ENCODE data around the gene SPATA6L.

SPATA6L gene, protein sequence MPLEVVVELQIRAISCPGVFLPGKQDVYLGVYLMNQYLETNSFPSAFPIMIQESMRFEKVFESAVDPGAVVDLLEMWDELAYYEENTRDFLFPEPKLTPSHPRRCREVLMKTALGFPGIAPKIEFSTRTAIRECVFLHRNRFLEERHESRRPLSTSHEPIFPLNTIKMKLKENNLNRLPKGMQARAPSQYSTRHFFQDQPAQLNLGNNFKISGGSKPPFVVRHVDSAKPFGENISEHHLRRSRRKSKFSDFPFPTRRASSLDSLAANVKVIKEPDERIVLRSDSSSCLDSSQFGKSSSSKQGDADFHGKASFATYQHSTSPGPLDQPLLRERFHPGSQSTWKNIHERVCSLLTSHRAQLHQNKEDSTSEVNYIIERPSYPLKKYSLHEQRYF

DNA sequence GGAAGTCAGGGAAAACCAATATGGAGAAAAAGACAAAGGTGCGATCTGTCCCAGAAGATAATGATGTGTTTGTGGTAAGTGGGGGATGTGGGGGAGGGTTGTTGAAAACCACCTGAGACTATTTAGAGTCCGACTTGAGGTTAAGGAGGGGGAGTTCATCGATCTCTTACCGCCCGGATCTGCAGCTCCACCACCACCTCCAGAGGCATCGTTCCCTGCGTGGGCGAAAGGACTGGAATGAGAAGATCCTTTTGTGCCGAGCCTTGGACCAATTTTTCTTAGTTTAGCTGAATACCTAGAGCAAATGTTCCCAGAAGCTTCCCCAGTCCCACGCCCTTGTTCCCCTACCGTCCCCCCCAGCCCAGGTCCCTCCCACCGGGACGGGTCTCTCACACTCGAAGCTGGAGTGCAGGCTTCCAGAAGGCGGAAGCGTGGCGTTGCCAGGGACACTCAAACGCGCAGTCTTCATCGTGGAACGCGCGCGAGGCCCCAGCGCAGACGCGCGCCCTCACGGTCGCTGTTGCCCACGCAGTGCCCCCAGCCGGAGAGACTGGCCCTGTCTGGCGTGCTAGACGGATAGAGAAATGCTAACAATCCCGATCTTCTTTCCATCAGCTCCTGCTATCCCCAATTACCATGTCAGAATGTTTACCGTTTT lies at the start of gene SPATA6L:
Gene SPATA6L, minus strand, starts transcription at position 439 of the 658 bp plus-strand sequence. Its CDS starts 230 bp downstream, at position 209.
- DNase-seq (ENCODE audit: low read depth in 2 of 2), result no peak

DNA sequence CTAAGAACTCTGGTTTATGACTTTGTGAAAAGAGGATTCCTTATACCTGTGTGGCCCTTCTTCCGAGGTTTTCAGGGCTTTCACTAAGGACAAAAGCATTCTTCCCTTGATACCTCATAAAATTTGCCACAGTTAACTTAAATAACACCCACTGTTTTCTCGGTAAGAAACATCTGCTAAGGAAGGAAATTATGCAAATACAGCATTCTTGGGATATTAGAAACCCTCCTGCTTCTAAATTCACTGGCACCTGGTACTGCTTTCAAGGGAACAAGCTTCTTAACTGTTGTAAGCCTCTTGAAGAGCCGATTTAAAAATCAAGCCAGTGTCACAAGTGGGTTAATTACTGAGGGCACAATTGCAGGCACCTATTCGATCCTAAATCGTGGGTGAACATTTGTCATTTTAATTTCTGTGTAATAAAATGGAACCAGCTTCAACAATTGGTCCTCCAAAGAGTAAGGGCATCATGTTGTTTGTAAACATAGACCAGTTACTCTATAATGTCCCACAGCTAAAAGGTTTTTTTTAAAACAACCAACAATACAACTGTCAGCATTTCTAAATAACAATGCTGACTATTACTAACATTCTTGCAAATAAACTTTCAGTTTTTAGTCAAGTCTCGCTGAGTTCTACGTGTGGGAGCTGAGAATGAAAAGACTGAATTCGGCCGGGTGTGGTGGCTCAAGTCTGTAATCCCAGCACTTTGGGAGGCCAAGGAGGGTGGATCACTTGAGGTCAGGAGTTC lies 48.2 kb upstream of the SPATA6L start:
- no peak for DNase-seq (ENCODE audit: low read depth in 2 of 2)

DNA sequence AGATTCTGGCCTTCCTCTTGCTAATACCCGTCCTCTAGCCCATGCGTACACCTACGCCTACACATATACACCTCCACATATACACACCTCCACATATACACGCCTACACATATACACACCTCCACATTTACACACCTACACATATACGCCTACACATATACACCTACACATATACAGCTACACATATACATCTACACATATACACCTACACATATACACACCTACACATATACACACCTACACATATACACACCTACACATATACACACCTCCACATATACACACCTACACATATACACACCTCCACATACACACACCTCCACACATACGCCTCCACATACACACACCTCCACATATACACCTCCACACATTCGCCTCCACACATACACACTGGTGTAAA lies 47.6 kb upstream of the SPATA6L start:
- no peak for DNase-seq (ENCODE audit: low read depth in 2 of 2)

DNA sequence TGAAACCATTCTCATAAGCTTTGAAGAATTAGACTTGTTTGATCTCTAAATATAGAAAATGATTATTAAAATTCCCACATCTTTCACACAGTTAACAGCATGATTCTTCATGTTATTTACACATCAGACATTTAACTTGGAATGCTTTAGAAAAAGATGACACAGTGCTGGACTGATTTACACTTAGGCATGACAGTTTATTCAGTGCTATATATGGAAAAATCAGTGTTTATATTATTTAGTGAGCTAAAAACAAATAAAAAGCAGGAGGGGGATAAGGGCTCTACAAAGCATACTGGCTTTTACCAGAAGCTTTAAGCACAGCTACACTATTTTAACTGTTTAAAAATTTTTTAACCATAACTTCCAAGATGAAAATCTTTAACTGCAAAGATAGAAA lies 43.1 kb upstream of the SPATA6L start:
- DNase-seq (ENCODE audit: low read depth in 2 of 2), result no peak

DNA sequence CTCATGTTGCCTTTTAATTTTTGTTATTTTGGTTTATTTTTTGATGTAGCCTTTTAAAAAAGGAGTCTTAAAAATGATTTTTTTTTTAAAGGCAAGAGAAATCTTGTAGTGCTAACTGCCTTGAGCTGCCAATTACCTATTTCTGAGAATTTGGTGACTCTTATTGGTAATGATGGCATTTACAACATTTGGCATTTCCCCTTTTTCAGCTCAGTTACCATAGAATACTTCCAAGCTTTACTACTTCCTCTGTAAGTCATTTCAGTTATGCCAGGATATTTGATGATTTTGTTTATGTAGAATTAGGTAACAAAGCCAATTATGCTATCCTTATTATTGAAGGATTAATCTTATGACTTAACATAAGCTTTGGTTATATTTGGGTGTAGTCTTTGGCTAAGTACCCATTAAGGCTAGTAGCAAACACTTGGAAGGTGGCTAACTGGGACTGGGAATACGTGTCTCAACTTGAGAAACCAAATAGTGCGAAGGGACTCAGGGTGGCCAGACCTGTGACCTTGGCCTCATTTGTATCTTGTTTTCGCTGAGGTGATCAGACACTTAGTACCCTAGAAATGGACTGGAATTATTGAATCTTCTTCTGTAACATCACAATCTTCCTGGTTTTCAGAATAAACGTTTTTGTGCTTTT lies 40.8 kb upstream of the SPATA6L start:
- no peak for DNase-seq (ENCODE audit: low read depth in 2 of 2)

DNA sequence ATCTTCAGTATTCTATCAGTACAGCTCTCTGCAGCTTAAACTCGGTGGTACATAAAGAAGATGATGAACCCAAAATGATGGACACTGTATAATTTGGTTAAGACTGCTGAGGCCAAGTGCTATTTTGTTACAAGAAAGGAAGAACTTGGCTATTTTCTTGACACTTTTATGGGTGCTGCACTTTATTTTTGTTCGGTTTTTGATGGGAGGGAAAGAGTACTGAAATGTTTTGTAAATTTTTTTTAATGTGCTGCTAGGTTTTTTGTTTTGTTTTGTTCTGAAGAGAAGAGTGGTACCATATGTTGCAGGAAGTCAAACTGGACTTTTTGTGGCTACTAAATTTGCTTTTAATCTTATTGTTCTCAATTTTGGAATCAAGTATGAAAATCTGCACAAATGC lies 39.7 kb upstream of the SPATA6L start:
- no peak for DNase-seq (ENCODE audit: low read depth in 2 of 2)

DNA sequence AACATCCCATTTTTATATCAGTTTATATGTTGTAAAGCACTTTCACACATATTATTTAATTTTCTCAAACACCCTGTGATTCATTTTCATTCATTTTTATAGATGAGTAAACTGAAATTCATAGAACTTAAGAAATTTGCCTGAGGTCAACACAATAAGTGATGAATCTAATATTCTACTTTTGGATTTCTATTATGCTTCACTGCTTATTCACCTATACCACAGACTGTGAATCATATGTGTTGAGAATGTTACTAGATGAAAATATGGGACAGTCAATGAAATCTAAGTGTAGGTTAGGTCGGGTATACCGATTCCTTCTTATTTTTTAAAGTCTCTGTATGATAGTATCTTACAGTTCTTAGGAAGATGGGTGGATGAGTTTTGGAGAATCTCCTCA lies 37.8 kb upstream of the SPATA6L start:
- no peak for DNase-seq (ENCODE audit: low read depth in 2 of 2)

DNA sequence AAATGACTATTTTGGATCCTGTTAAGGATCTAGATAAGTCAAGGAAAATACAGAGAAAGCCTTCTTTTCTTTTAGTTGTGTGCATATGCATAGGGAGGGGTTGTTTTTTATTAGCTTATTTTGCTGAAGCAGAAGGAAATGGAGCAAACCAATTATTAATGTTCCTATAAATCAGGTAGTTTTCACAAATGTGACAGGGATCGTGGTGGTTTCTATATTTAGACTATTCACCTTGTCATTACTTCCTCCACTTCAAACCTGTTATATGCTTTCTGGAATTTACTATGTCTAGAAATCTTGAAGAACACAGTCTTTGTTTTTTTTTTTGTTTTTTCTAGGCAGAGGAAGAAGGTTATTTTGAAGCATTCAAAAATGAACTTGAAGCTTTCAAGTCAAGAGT lies 35.2 kb upstream of the SPATA6L start:
- DNase-seq (ENCODE audit: low read depth in 2 of 2), result no peak

DNA sequence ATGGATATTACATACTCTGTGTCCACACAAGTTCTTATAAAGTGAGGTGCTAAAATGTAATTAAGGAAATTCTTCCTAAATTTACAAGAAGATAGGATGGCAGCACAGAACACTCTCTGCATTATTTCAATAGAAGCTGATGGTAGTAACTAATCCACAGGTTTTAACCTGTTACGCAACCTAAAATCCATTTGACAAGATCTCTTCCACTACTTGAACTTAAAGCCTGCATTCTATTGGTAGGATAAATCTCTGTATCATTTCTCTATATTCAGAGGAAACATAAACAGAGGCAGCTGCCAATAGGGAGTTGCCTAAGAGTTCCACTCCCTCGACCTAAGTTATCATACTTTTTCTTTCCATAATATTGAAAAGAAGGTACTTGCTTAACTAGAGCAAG lies 34.7 kb upstream of the SPATA6L start:
- DNase-seq (ENCODE audit: low read depth in 2 of 2), result no peak

DNA sequence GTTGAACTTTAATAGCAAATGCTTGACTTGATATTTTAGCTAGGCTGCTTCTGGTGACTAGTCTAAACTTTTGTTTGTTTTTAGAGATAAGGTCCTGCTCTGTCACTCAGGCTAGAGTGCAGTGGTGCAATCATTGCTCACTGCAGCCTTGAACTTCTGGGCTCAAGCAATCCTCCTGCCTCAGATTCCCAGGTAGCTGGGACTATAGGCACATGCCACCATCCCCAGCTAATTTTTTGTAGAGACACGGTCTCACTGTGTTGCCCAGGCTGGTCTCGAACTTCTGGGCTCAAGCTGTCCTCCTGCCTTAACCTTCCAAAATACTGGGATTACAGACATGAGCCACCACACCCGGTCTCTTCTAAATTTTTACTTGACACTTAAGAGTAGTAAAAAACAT lies 33.8 kb upstream of the SPATA6L start:
- no peak for DNase-seq (ENCODE audit: low read depth in 2 of 2)

DNA sequence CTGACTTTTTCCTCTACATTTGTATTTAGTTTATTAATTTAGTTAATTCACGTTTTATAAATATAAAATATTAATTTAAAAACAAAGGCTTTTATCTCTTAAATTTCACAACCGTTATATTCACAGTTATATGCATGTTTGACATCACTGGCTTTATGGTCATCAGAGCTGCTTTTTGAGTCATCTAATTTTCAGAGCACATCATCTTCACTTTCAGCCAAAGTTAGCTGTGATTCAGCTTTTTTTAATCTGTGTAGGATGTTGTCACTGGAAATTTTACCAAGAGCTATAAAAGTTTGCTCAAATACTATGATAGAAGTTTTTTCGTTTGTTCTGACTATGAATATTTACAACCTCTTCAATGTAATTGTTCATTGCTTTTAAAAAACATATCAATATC lies 25.5 kb upstream of the SPATA6L start:
- no peak for DNase-seq (ENCODE audit: low read depth in 2 of 2)

DNA sequence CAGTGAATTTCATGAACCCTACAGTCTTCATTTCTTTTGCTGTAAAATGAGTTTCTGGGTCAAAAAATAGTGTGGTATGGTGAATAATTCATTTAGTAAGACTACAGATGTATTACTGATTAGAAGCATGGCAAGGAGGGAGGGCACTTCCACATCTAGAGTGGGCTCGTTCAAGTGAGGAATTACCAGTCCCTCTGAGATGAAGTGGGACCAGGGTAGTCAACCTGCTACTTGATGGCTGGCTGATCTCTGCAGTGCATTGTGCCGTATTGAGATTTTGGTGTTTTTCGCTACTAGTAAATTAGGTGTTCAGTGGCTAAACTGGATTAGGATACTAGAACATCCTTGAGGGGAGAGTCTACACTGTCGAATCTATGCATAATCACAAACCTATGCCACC lies 23.9 kb upstream of the SPATA6L start:
- no peak for DNase-seq (ENCODE audit: low read depth in 2 of 2)

DNA sequence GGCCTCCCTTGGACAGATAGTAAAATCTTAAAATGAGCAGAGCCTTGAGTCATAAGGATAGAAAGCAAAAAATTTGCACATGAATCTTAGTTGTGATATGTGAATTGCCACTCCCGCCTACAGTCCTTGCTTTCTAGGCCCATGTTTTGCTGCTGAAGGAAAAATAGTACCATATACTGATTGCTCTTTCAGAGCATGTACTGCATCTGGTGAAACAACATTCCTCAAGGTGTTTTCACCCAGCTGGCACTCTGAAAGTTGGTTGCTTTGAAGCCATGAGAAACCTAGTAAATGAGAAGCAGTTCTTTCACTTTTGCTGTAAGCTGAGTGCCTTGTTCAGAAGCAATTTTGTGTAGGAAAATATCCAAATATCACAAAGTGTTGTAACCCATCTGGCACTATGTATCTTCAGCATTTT lies 23.4 kb upstream of the SPATA6L start:
- no peak for DNase-seq (ENCODE audit: low read depth in 2 of 2)

DNA sequence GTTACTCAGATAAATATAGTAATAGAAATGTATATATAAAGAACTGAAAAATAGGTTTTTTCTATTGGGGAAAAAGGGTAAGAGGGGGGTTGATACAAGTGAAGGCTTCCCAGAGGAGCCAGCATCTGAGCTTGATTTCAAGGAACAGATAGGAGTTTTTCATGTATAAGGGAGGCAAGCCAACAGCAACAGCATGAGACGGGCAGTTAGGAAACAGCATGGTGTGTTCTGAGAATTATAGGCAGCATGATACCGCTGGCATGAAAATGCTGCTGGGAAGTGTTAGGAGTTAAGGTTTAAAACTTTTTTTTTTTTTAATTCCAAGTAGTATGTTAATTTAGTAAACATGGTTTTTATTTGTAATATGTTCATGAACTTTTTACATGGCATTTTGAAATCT lies 22.7 kb upstream of the SPATA6L start:
- no peak for DNase-seq (ENCODE audit: low read depth in 2 of 2)

DNA sequence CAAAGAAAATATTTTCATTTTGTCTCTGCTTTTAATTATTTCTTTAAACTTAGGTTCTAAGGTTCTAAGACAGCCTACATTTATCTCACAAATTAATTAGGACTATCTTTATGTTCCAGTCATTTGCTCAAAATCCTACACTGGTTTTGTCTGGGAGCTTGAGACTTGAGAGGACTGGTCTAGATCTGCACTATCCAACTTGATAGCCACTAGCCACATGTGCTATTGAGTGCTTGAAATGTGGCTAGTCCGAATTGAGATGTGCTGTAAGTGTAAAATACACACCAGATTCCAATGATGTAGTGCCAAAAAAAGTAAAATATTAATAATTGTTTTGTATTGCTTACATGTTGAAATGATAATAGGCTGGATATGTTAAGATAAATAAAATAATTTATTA lies 20.3 kb upstream of the SPATA6L start:
- DNase-seq (ENCODE audit: low read depth in 2 of 2), result no peak

DNA sequence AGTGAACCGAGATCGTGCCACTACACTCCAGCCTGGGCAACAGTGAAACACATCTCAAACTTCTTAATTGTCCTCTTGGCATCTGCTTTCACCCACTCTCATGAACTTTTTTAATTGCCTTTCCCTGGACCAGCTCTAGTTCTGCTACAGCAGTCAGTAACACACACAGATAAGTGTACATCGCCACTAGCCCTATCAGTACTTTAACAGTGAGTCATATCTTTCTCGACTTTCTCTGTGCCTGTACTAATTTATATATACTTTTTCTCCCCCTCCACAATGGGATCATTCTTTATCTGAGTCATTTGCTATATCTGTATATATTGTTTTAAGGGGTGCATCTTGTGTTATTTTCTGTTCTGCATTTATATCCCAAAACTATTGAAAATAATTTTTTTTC lies 19.8 kb upstream of the SPATA6L start:
- DNase-seq (ENCODE audit: low read depth in 2 of 2), result no peak

DNA sequence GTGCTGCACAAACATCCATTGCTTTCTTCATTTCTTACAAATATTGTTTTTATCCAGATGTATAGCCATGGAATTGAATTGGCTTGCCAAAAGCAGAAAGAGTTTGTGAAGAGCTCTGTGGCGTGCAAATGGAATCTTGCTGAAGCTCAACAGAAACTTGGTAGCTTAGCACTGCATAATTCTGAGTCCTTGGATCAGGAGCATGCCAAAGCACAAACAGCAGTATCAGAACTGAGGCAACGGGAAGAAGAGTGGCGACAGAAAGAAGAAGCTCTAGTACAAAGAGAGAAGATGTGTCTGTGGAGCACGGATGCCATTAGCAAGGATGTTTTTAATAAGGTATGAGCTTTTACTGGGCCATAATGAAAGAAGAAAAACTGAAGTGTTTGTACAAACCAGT lies 18.5 kb upstream of the SPATA6L start:
- DNase-seq (ENCODE audit: low read depth in 2 of 2), result no peak

DNA sequence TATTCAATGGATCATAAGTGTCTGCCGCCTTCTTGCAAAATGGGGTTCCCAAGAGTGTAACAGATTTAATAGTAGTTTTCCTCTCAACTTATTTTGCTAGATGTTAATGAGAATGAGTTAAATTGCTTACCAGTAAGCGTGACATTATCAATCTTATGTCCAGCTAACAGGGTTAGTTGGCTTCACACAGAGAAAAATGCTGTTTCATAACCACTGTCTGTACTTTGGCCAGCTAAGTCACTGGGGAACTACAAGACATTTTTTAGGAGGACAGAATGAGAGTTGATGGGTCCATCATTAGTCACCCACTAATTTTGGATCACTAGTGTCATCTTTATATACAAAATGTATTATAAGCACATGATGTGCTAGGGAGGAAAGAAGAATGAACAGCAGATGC lies 14.5 kb upstream of the SPATA6L start:
- DNase-seq (ENCODE audit: low read depth in 2 of 2), result no peak

DNA sequence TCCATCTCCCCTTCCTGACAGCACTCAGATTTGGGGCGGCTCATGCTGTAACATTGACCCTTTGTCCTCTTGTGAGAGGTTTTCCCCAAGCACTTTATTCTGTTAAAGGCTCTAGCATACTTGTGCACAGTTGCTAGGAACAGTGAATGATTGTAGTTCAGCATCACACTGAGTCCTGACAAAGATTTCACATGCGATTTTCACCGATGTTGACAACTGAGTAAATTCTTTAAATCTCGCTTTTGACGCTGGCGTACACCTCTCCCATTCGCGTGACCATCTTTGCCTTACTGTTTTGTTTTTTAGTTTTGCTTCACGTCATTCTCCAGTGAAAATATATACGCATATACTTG lies 13.9 kb upstream of the SPATA6L start:
- DNase-seq (ENCODE audit: low read depth in 2 of 2), result no peak

DNA sequence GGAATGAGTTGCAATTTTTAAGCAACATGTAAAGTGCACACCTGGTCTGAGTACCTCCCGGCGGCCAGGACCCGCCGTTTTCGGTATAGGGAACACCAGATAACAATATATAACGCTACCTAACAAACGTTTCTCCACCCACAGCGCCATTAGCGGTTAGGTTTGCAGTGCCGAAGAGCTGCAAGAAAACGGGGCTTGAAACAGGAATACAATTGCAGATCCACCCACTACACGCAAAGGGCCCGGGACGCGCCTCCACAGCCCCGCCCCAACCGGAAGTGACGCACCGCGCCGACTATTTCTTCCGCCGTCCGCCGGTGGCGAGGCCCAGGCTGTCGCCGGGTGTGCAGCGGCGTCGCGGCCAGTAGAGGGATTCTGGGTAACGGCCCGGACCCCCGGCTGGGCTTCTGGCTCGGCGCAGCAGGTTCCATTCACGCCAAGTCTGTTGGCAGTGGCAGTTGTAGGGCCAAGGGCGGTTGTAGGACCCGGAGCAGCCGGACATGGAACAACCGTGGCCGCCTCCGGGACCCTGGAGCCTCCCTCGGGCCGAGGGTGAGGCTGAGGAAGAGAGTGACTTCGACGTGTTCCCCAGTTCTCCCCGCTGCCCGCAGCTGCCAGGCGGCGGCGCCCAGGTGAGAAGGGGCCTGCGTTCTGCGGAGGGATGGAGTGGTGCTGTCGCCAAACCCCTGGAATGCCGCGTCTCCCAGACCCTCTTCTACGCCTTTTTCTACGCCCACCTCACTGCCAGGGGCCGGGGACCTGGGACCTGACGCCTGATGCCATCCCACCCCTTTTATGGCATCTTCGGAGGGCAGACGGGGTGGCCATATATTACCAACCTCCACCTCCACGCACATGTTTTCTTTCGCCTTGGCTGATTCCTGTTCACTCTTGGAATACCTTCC lies 13.2 kb upstream of the SPATA6L start, which contains the start of gene CDC37L1:
Gene CDC37L1, plus strand, starts transcription at position 302 of the 905 bp plus-strand sequence. Its CDS starts 199 bp downstream, at position 501.
- DNase-seq (ENCODE audit: low read depth in 2 of 2), result peak; percentile 98 to 99

DNA sequence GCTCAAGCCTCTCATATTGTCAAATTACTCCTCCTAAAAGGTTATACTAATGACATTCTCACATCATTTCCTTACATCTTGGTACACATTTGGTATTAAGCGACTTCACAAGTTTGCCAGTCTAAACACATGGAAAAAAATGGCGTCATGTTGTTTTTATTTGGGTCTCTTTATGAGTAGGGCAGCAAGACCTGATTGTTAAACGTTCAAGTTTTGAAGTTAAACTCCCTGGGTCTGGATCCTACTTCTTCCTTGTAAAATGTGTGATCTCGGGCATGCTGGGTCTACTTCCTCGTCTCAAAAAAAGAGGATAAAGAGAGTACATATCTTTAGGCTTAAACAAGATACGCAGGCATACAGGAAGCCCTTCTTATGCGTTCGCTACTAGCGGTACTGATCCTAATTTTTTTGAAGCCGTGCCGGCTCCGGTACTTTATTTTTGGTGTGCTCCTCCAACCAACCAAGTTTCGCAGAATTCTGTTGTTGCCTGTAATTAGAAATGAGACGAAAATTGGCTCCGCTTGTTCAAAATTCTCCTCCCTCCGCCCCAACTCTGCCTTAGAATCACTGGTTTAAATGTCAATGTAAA lies 12.5 kb upstream of the SPATA6L start:
- no peak for DNase-seq (ENCODE audit: low read depth in 2 of 2)
